HCT116 (cell line): ENCODE results near the gene NRSN1.

Source experiments
- EZH2 ChIP-seq: fragments of 200-600 bp; sonication (generic); IDR thresholded peaks from 2 replicates; pipeline ENCODE4 v1.6.1; 2017; ENCODE audit warnings: antibody characterized with exemption, mixed run types
- EZH2phosphoT487 ChIP-seq: fragments of 200-600 bp; IDR thresholded peaks from 2 replicates; pipeline ENCODE4 v1.6.1; 2018; ENCODE audit warnings: antibody characterized with exemption, borderline replicate concordance
- JUND ChIP-seq: IDR thresholded peaks from 2 replicates; pipeline ENCODE4 v1.6.1; 2012
- POLR2A ChIP-seq: IDR thresholded peaks from 2 replicates; pipeline ENCODE4 v1.7.0; 2011; ENCODE audit warnings: borderline replicate concordance; ENCODE audit not compliant: insufficient read depth, insufficient read length; ENCODE audit errors: extremely low read depth
- POLR2AphosphoS5 ChIP-seq: IDR thresholded peaks from 2 replicates; pipeline ENCODE4 v1.6.1; 2011; ENCODE audit warnings: mild to moderate bottlenecking, low read depth, low read length, moderate library complexity
- RAD21 ChIP-seq: IDR thresholded peaks from 2 replicates; pipeline ENCODE4 v1.6.1; 2012; ENCODE audit warnings: low read depth, mild to moderate bottlenecking
- SIN3A ChIP-seq: IDR thresholded peaks from 2 replicates; pipeline ENCODE4 v1.6.1; 2012; ENCODE audit warnings: low read depth
- TCF7L2 ChIP-seq: IDR thresholded peaks from 2 replicates; pipeline ENCODE4 v1.7.0; 2011; ENCODE audit warnings: borderline replicate concordance, inconsistent platforms; ENCODE audit not compliant: insufficient read depth, insufficient read length; ENCODE audit errors: extremely low read depth
- YY1 ChIP-seq: IDR thresholded peaks from 2 replicates; pipeline ENCODE4 v1.6.1; 2011; ENCODE audit warnings: low read length, low read depth, moderate library complexity, mild to moderate bottlenecking; ENCODE audit not compliant: insufficient replicate concordance; ENCODE audit errors: extremely low read depth
- ZNF274 ChIP-seq: fragments of 200-500 bp; sonication (Bioruptor generic); IDR thresholded peaks from 2 replicates; pipeline ENCODE4 v1.6.1; 2014; ENCODE audit warnings: mild to moderate bottlenecking, low read depth, low read length, inconsistent platforms
- TF ChIP-seq, protein P1 (sequence below), 3 experiments: fragments of 200-600 bp in 1 of 3; sonication (generic) in 1 of 3; IDR thresholded peaks in 2 of 3; conservative IDR thresholded peaks in 1 of 3; 2 replicates each; pipeline ENCODE4 v1.5.1; 2012 to 2017; ENCODE audit warnings: low read depth in 2 of 3, low read length in 2 of 3, antibody characterized with exemption in 1 of 3, borderline replicate concordance in 1 of 3, control low read depth in 1 of 3, mild to moderate bottlenecking in 1 of 3, mixed read lengths in 1 of 3, mixed run types in 1 of 3, moderate library complexity in 1 of 3; ENCODE audit not compliant: insufficient read depth in 1 of 3
- TF ChIP-seq, protein P2 (sequence below): IDR thresholded peaks from 2 replicates; pipeline ENCODE4 v1.6.1; 2011; ENCODE audit warnings: mild to moderate bottlenecking, low read length, moderate library complexity; ENCODE audit not compliant: insufficient replicate concordance; ENCODE audit errors: extremely low read depth
- TF ChIP-seq, protein P3 (sequence below): IDR thresholded peaks from 2 replicates; pipeline ENCODE4 v1.6.1; 2012; ENCODE audit warnings: low read depth
- TF ChIP-seq, protein P4 (sequence below): IDR thresholded peaks from 2 replicates; pipeline ENCODE4 v1.6.1; 2012

DNA sequence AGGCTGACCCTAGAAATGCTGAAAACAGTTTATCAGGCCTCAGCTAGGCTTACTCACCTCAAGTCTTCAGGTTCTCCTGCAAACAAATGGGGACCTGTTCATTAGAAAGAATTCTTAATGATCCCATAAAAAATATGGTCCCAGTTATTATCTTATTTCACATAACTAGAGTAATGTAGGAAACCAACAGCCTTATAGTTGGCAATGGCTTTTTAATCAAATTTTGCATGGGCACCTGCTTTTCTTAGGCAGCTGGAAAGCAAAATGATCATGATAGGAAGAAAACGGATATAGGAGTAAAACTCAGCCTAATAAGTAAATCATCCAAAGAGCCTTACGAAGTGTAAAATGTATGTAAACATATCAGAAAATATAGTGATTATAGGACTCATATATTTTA lies 1.3 kb downstream of the NRSN1 start:
- TF ChIP-seq, protein P1, sequence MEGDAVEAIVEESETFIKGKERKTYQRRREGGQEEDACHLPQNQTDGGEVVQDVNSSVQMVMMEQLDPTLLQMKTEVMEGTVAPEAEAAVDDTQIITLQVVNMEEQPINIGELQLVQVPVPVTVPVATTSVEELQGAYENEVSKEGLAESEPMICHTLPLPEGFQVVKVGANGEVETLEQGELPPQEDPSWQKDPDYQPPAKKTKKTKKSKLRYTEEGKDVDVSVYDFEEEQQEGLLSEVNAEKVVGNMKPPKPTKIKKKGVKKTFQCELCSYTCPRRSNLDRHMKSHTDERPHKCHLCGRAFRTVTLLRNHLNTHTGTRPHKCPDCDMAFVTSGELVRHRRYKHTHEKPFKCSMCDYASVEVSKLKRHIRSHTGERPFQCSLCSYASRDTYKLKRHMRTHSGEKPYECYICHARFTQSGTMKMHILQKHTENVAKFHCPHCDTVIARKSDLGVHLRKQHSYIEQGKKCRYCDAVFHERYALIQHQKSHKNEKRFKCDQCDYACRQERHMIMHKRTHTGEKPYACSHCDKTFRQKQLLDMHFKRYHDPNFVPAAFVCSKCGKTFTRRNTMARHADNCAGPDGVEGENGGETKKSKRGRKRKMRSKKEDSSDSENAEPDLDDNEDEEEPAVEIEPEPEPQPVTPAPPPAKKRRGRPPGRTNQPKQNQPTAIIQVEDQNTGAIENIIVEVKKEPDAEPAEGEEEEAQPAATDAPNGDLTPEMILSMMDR (IDR thresholded peaks at IDR 0.05 in 2 of 3, conservative IDR thresholded peaks at IDR 0.05 in 1 of 3; ENCODE audit: borderline replicate concordance in 1 of 3, insufficient read depth in 1 of 3, low read depth in 2 of 3, low read length in 2 of 3), result no peak
- TF ChIP-seq JUND (no peak), POLR2A (no peak), ZNF274 (no peak), SIN3A (no peak), POLR2AphosphoS5 (no peak), EZH2phosphoT487 (no peak), YY1 (no peak), EZH2 (no peak), TCF7L2 (no peak), RAD21 (no peak)
- TF ChIP-seq, protein P2, sequence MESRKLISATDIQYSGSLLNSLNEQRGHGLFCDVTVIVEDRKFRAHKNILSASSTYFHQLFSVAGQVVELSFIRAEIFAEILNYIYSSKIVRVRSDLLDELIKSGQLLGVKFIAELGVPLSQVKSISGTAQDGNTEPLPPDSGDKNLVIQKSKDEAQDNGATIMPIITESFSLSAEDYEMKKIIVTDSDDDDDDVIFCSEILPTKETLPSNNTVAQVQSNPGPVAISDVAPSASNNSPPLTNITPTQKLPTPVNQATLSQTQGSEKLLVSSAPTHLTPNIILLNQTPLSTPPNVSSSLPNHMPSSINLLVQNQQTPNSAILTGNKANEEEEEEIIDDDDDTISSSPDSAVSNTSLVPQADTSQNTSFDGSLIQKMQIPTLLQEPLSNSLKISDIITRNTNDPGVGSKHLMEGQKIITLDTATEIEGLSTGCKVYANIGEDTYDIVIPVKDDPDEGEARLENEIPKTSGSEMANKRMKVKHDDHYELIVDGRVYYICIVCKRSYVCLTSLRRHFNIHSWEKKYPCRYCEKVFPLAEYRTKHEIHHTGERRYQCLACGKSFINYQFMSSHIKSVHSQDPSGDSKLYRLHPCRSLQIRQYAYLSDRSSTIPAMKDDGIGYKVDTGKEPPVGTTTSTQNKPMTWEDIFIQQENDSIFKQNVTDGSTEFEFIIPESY, result no peak
- TF ChIP-seq, protein P3, sequence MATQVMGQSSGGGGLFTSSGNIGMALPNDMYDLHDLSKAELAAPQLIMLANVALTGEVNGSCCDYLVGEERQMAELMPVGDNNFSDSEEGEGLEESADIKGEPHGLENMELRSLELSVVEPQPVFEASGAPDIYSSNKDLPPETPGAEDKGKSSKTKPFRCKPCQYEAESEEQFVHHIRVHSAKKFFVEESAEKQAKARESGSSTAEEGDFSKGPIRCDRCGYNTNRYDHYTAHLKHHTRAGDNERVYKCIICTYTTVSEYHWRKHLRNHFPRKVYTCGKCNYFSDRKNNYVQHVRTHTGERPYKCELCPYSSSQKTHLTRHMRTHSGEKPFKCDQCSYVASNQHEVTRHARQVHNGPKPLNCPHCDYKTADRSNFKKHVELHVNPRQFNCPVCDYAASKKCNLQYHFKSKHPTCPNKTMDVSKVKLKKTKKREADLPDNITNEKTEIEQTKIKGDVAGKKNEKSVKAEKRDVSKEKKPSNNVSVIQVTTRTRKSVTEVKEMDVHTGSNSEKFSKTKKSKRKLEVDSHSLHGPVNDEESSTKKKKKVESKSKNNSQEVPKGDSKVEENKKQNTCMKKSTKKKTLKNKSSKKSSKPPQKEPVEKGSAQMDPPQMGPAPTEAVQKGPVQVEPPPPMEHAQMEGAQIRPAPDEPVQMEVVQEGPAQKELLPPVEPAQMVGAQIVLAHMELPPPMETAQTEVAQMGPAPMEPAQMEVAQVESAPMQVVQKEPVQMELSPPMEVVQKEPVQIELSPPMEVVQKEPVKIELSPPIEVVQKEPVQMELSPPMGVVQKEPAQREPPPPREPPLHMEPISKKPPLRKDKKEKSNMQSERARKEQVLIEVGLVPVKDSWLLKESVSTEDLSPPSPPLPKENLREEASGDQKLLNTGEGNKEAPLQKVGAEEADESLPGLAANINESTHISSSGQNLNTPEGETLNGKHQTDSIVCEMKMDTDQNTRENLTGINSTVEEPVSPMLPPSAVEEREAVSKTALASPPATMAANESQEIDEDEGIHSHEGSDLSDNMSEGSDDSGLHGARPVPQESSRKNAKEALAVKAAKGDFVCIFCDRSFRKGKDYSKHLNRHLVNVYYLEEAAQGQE, result no peak
- TF ChIP-seq, protein P4, sequence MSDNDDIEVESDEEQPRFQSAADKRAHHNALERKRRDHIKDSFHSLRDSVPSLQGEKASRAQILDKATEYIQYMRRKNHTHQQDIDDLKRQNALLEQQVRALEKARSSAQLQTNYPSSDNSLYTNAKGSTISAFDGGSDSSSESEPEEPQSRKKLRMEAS, result no peak
